HL-60 (cell line): ENCODE data around the gene ARL8A.

Experiments used
- DNase-seq, 2 experiments: peaks; one replicate each; pipeline ENCODE4 v3.0.0-alpha.2; 2010 to 2020; ENCODE audit warnings: low read depth in 1 of 2, low spot score in 1 of 2
- H3K27ac ChIP-seq: fragments of 250-450 bp; sonication (Bioruptor Pico); replicated peaks from 2 replicates; pipeline ENCODE4 v1.5.1; 2020; ENCODE audit warnings: mild to moderate bottlenecking, moderate library complexity
- H3K27me3 ChIP-seq: fragments of 250-450 bp; sonication (Bioruptor Pico); 2 replicates; pipeline ENCODE4 v1.5.1; 2021; ENCODE audit warnings: mild to moderate bottlenecking, moderate library complexity; ENCODE audit not compliant: insufficient read depth, poor library complexity, severe bottlenecking
- H3K4me3 ChIP-seq: replicated peaks from 2 replicates; pipeline ENCODE4 v1.5.1; 2011; ENCODE audit warnings: mild to moderate bottlenecking, control low read depth, low read length; ENCODE audit not compliant: insufficient read depth
- CTCF ChIP-seq: IDR thresholded peaks from one replicate; pipeline ENCODE4 v1.5.1; 2011; ENCODE audit warnings: low read length, control low read depth, inconsistent platforms; ENCODE audit not compliant: insufficient read depth
- GABPA ChIP-seq: IDR thresholded peaks from 2 replicates; pipeline ENCODE4 v1.6.1; 2012; ENCODE audit warnings: low read depth
- POLR2AphosphoS5 ChIP-seq: IDR thresholded peaks from 2 replicates; pipeline ENCODE4 v1.6.1; 2012; ENCODE audit warnings: low read depth
- SPI1 ChIP-seq: IDR thresholded peaks from 2 replicates; pipeline ENCODE4 v1.6.1; 2012; ENCODE audit warnings: low read depth, mild to moderate bottlenecking, borderline replicate concordance
- TF ChIP-seq, protein P1 (sequence below): IDR thresholded peaks from 2 replicates; pipeline ENCODE4 v1.6.1; 2012; ENCODE audit warnings: low read depth; ENCODE audit not compliant: insufficient replicate concordance

ARL8A gene

GRCh38 chr1:202101184-202101583 is 43.4 kb downstream of the ARL8A start:
- no peaks in the 10 kb centered on the region for H3K27me3 ChIP-seq
- no peak overlapping the region for H3K27ac ChIP-seq
- TF ChIP-seq, protein P1, sequence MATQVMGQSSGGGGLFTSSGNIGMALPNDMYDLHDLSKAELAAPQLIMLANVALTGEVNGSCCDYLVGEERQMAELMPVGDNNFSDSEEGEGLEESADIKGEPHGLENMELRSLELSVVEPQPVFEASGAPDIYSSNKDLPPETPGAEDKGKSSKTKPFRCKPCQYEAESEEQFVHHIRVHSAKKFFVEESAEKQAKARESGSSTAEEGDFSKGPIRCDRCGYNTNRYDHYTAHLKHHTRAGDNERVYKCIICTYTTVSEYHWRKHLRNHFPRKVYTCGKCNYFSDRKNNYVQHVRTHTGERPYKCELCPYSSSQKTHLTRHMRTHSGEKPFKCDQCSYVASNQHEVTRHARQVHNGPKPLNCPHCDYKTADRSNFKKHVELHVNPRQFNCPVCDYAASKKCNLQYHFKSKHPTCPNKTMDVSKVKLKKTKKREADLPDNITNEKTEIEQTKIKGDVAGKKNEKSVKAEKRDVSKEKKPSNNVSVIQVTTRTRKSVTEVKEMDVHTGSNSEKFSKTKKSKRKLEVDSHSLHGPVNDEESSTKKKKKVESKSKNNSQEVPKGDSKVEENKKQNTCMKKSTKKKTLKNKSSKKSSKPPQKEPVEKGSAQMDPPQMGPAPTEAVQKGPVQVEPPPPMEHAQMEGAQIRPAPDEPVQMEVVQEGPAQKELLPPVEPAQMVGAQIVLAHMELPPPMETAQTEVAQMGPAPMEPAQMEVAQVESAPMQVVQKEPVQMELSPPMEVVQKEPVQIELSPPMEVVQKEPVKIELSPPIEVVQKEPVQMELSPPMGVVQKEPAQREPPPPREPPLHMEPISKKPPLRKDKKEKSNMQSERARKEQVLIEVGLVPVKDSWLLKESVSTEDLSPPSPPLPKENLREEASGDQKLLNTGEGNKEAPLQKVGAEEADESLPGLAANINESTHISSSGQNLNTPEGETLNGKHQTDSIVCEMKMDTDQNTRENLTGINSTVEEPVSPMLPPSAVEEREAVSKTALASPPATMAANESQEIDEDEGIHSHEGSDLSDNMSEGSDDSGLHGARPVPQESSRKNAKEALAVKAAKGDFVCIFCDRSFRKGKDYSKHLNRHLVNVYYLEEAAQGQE, result no peak
- no peak for TF ChIP-seq POLR2AphosphoS5
- no peak for TF ChIP-seq GABPA
- no peak for TF ChIP-seq SPI1
- no peak for TF ChIP-seq CTCF
- H3K4me3 ChIP-seq, result no peak overlapping the region
- DNase-seq, result no peak

GRCh38 chr1:202093858-202094257 is 50.7 kb downstream of the ARL8A start:
- H3K4me3 ChIP-seq, result no peak overlapping the region
- DNase-seq, result no peak
- no peak overlapping the region for H3K27ac ChIP-seq
- H3K27me3 ChIP-seq, result no peaks in the 10 kb centered on the region
- TF ChIP-seq, protein P1, result no peak
- TF ChIP-seq POLR2AphosphoS5, result no peak
- TF ChIP-seq GABPA, result no peak
- TF ChIP-seq CTCF, result no peak
- no peak for TF ChIP-seq SPI1

- no peak for TF ChIP-seq CTCF
- no peak for TF ChIP-seq SPI1
- H3K27ac ChIP-seq, result no peak overlapping the region
- no peak for DNase-seq
- H3K4me3 ChIP-seq, result no peak overlapping the region
- H3K27me3 ChIP-seq, result peaks cover 4% of the 10 kb centered on the region
These were observed 53.5 kb downstream of the ARL8A start for GRCh38 chr1:202090994-202091393.

- TF ChIP-seq SPI1 (no peak), GABPA (no peak), CTCF (no peak), POLR2AphosphoS5 (no peak)
- TF ChIP-seq, protein P1, result no peak
- DNase-seq, result no peak
- no peak overlapping the region for H3K4me3 ChIP-seq
- H3K27ac ChIP-seq, result no peak overlapping the region
- H3K27me3 ChIP-seq, result peaks cover 4% of the 10 kb centered on the region
These were observed 56.3 kb downstream of the ARL8A start for GRCh38 chr1:202088206-202088605.
